BLaER1 treated with 17β-estradiol and CSF1 and Interleukin-3, amounts not matched to agents 10 nM and 100 nM (cell line): ENCODE measurements around the gene MT1B.

ENCODE experiments used
- H3K27ac ChIP-seq, 11 experiments: shearing (Covaris generic); formaldehyde crosslinking; 2 replicates each; pipeline ENCODE4 v1.8.1; 2022
- H3K27me3 ChIP-seq, 11 experiments: shearing (Covaris generic); formaldehyde crosslinking; 2 replicates each; pipeline ENCODE4 v1.8.1; 2022
- H3K36me3 ChIP-seq, 11 experiments: shearing (Covaris generic); formaldehyde crosslinking; 2 replicates each; pipeline ENCODE4 v1.8.1; 2022
- H3K4me1 ChIP-seq, 10 experiments: shearing (Covaris generic); formaldehyde crosslinking; 2 replicates each; pipeline ENCODE4 v1.8.1; 2022
- H3K4me2 ChIP-seq, 11 experiments: shearing (Covaris generic); formaldehyde crosslinking; 2 replicates each; pipeline ENCODE4 v1.8.1; 2022
- H3K4me3 ChIP-seq, 10 experiments: shearing (Covaris generic); formaldehyde crosslinking; 2 replicates each; pipeline ENCODE4 v1.8.1; 2022
- H3K9ac ChIP-seq, 11 experiments: shearing (Covaris generic); formaldehyde crosslinking; 2 replicates each; pipeline ENCODE4 v1.8.1; 2022
- H3K9me3 ChIP-seq, 11 experiments: shearing (Covaris generic); formaldehyde crosslinking; replicated peaks in 1 of 11; 2 replicates each; pipeline ENCODE4 v1.8.1; 2022
- H4K20me1 ChIP-seq, 11 experiments: shearing (Covaris generic); formaldehyde crosslinking; 2 replicates each; pipeline ENCODE4 v1.8.1; 2022
- Cebpa-rat ChIP-seq, 11 experiments: shearing (Covaris generic); IDR thresholded peaks; 2 replicates each; pipeline ENCODE4 v1.8.1; 2022

The MT1B gene

DNA sequence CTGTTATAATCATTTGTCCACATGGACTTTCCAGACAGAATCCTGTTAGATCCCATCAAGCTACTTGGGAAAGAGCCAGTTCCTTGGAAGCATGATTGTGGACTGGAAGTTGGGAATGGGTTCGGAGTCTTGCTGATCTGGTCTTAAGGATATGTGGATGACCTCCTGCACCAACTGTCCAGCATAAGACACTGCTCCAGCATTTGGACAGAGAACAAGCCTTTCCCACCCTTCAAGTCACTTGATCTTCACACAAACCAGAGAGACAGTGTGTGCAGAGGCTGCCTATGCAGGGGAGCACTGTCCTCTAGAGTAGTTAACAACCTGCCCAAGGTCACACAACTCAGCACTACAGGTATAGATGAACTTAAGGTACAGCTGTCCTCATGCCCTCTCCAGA is 5.8 kb upstream of the MT1B start:
- H3K4me1 ChIP-seq = no peaks in the 10 kb centered on the region
- no peak overlapping the region for H3K4me3 ChIP-seq
- H4K20me1 ChIP-seq = peaks cover 0 to 15% (median 0%) of the 10 kb centered on the region in 11 experiments; a peak in 10 of 22 replicates
- no peaks in the 10 kb centered on the region for H3K36me3 ChIP-seq
- no peak overlapping the region for H3K9ac ChIP-seq
- H3K27me3 ChIP-seq = peaks cover 73 to 98% (median 91%) of the 10 kb centered on the region in 11 experiments
- no peak overlapping the region for H3K4me2 ChIP-seq
- no peak overlapping the region for H3K27ac ChIP-seq
- TF ChIP-seq Cebpa-rat (IDR thresholded peaks at IDR 0.05) = no peak
- no peaks in the 10 kb centered on the region for H3K9me3 ChIP-seq

- Histone ChIP-seq H3K27ac (no peak overlapping the region), H3K27me3 (peaks cover 53 to 79% (median 73%) of the 10 kb centered on the region in 11 experiments), H4K20me1 (peaks cover 0 to 12% (median 0%) of the 10 kb centered on the region in 11 experiments; a peak in 10 of 22 replicates), H3K4me3 (no peak overlapping the region), H3K9me3 (no peaks in the 10 kb centered on the region), H3K4me2 (no peak overlapping the region), H3K9ac (no peak overlapping the region), H3K36me3 (no peaks in the 10 kb centered on the region), H3K4me1 (peaks cover 0 to 4% (median under 1%) of the 10 kb centered on the region in 10 experiments; a peak in 8 of 20 replicates)
- TF ChIP-seq Cebpa-rat (IDR thresholded peaks at IDR 0.05) = no peak
These were observed 3.9 kb upstream of the MT1B start for GRCh38 chr16:56647641-56648431.

DNA sequence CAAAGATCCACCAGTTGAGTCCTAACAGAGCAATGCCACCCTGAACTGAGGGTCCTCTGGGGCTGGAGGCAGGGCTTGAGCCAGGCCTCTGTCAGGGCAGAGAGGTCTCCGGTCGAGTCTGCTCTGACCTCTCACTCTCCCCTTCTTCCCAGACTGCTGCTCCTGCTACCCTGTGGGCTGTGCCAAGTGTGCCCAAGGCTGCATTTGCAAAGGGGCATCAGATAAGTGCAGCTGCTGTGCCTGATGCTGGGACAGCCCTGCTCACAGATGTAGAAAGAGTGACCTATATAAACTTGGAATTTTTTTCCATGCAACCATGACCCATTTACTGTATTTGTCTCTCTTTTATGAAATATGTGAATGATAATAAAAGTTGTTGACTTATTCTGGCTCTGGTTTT is 2.4 kb upstream of the MT1B start:
- H3K4me2 ChIP-seq = no peak overlapping the region
- no peak for TF ChIP-seq Cebpa-rat (IDR thresholded peaks at IDR 0.05)
- peaks cover 39 to 65% (median 59%) of the 10 kb centered on the region in 11 experiments for H3K27me3 ChIP-seq
- H3K27ac ChIP-seq = no peak overlapping the region
- H3K4me1 ChIP-seq = peaks cover 6 to 18% (median 11%) of the 10 kb centered on the region in 10 experiments; a peak in 17 of 20 replicates
- H3K4me3 ChIP-seq = no peak overlapping the region
- no peaks in the 10 kb centered on the region for H3K9me3 ChIP-seq
- H3K36me3 ChIP-seq = no peaks in the 10 kb centered on the region
- H3K9ac ChIP-seq = no peak overlapping the region
- peaks cover 0 to 10% (median 0%) of the 10 kb centered on the region in 11 experiments; a peak in 8 of 22 replicates for H4K20me1 ChIP-seq

DNA sequence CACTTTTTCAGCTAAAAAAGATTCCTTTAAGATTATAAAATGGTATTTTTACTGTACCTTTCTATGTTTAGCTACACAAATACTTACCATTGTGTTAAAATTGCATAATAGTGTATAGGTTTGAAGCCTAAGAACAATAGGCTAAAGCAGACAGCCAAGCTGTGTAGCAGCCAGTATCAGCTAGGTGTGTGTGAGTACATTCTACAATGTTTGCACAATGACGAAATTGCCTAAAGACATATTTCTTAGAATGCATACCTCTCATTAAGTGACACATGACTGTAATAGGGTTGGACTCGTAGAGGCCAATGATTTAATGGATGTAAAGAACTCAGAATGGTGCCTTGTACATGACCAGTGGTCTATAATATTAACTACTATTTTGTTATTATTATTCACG is 1.9 kb upstream of the MT1B start:
- Histone ChIP-seq H3K4me1 (peaks cover 7 to 23% (median 11%) of the 10 kb centered on the region in 10 experiments; a peak in 17 of 20 replicates), H3K36me3 (no peaks in the 10 kb centered on the region), H3K4me3 (no peak overlapping the region), H3K27me3 (peaks cover 34 to 60% (median 53%) of the 10 kb centered on the region in 11 experiments), H3K9me3 (no peaks in the 10 kb centered on the region), H3K9ac (no peak overlapping the region), H3K27ac (no peak overlapping the region), H3K4me2 (no peak overlapping the region), H4K20me1 (peaks cover 0 to 10% (median 0%) of the 10 kb centered on the region in 11 experiments; a peak in 7 of 22 replicates)
- no peak for TF ChIP-seq Cebpa-rat (IDR thresholded peaks at IDR 0.05)

GRCh38 chr16:56652600-56652999 is 914 bp downstream of the MT1B start:
- no peak for TF ChIP-seq Cebpa-rat (IDR thresholded peaks at IDR 0.05)
- no peak overlapping the region for H3K9ac ChIP-seq
- H4K20me1 ChIP-seq = peaks cover 0 to 5% (median 0%) of the 10 kb centered on the region in 11 experiments; a peak in 2 of 22 replicates
- H3K4me2 ChIP-seq = peak overlapping the region in 4 of 11 experiments; percentile 37 to 66 (median 56); a peak in 6 of 22 replicates
- H3K4me1 ChIP-seq = peaks cover 7 to 28% (median 15%) of the 10 kb centered on the region in 10 experiments; a peak in 18 of 20 replicates
- H3K4me3 ChIP-seq = no peak overlapping the region
- H3K36me3 ChIP-seq = no peaks in the 10 kb centered on the region
- H3K27ac ChIP-seq = no peak overlapping the region
- H3K9me3 ChIP-seq = no peaks in the 10 kb centered on the region
- H3K27me3 ChIP-seq = peaks cover 13 to 46% (median 36%) of the 10 kb centered on the region in 11 experiments

- peaks cover 14 to 32% (median 22%) of the 10 kb centered on the region in 10 experiments for H3K4me1 ChIP-seq
- H3K9ac ChIP-seq = no peak overlapping the region
- H3K36me3 ChIP-seq = no peaks in the 10 kb centered on the region
- peaks cover 13 to 46% (median 36%) of the 10 kb centered on the region in 11 experiments for H3K27me3 ChIP-seq
- H4K20me1 ChIP-seq = peaks cover 0 to 2% (median 0%) of the 10 kb centered on the region in 11 experiments; a peak in 2 of 22 replicates
- H3K9me3 ChIP-seq = no peaks in the 10 kb centered on the region
- H3K4me3 ChIP-seq = no peak overlapping the region
- H3K27ac ChIP-seq = no peak overlapping the region
- no peak for TF ChIP-seq Cebpa-rat (IDR thresholded peaks at IDR 0.05)
- H3K4me2 ChIP-seq = peak overlapping the region in 10 of 11 experiments; percentile 14 to 66 (median 40); a peak in 18 of 22 replicates
These were observed 1.5 kb downstream of the MT1B start for GRCh38 chr16:56653218-56653617.

GRCh38 chr16:56657555-56658326 is 6.1 kb downstream of the MT1B start, which contains the start of gene MT1F:
TSS of gene MT1F (plus strand) at chr16:56657959. CDS start at chr16:56658059, 100 bp downstream.
- Histone ChIP-seq H3K9ac (peak within 1 kb of the TSS; percentile 25 to 72 (median 62); a peak in 19 of 22 replicates), H3K36me3 (no peaks in the 10 kb centered on the region), H3K27ac (peak within 1 kb of the TSS in 5 of 11 experiments; percentile 14 to 52 (median 26); a peak in 7 of 22 replicates), H3K4me3 (peak within 1 kb of the TSS; percentile 59 to 75 (median 66)), H3K9me3 (no peaks in the 10 kb centered on the region), H4K20me1 (peaks cover 0 to 9% (median 0%) of the 10 kb centered on the region in 11 experiments; a peak in 2 of 22 replicates), H3K27me3 (peaks cover 52 to 67% (median 63%) of the 10 kb centered on the region in 11 experiments), H3K4me2 (peak within 1 kb of the TSS; percentile 79 to 99 (median 95)), H3K4me1 (peaks cover 20 to 41% (median 32%) of the 10 kb centered on the region in 10 experiments)
- no peak for TF ChIP-seq Cebpa-rat (IDR thresholded peaks at IDR 0.05)

DNA sequence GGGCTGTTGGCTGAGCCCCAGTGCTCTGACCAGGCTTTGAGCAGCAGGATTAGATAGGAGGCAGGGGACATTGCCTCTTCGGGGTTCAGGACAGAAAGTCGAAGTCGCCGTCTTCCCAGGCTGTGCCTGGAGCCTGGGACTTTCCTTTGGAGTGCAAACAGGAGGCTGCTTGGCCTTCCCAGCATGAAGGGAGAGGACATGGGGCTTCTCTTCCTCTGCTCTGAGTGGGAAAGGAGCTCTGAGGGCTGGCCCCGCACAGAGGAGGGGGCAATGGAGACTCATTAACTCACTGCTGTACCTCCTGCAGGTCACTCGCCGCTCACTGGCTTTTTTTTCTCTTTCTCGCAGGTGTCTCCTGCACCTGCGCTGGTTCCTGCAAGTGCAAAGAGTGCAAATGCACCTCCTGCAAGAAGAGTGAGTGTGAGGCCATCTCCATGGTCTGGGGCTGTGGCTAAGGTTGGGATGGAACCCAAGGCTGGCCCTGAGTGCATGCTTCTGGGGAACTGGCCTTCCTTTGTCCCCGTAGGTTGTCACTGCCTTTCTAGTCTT is 6.7 kb downstream of the MT1B start:
- TF ChIP-seq Cebpa-rat (IDR thresholded peaks at IDR 0.05) = no peak
- H4K20me1 ChIP-seq = peaks cover 0 to 10% (median 0%) of the 10 kb centered on the region in 11 experiments; a peak in 2 of 22 replicates
- H3K27me3 ChIP-seq = peaks cover 59 to 74% (median 70%) of the 10 kb centered on the region in 11 experiments
- peak overlapping the region in 7 of 11 experiments; percentile 34 to 72 (median 64); a peak in 7 of 22 replicates for H3K9ac ChIP-seq
- peak overlapping the region; percentile 79 to 99 (median 95) for H3K4me2 ChIP-seq
- no peaks in the 10 kb centered on the region for H3K9me3 ChIP-seq
- H3K27ac ChIP-seq = no peak overlapping the region; a peak in 1 of 22 replicates
- no peaks in the 10 kb centered on the region for H3K36me3 ChIP-seq
- H3K4me3 ChIP-seq = peak overlapping the region; percentile 59 to 75 (median 66)
- H3K4me1 ChIP-seq = peaks cover 19 to 38% (median 30%) of the 10 kb centered on the region in 10 experiments
